Hematopoietic multipotent progenitor cell treated with erythropoietin and hydrocortisone succinate and interleukin-3 and kit ligand, for 6 days (in vitro differentiated cells): ENCODE measurements around the gene FOXP1.

Experiments used
- DNase-seq: peaks from one replicate; pipeline ENCODE4 v3.0.0-alpha.2; 2015

The FOXP1 gene

GRCh38 chr3:71064291-71064955 lies 519.1 kb downstream of the FOXP1 start:
- DNase-seq = peak; percentile 44

DNA sequence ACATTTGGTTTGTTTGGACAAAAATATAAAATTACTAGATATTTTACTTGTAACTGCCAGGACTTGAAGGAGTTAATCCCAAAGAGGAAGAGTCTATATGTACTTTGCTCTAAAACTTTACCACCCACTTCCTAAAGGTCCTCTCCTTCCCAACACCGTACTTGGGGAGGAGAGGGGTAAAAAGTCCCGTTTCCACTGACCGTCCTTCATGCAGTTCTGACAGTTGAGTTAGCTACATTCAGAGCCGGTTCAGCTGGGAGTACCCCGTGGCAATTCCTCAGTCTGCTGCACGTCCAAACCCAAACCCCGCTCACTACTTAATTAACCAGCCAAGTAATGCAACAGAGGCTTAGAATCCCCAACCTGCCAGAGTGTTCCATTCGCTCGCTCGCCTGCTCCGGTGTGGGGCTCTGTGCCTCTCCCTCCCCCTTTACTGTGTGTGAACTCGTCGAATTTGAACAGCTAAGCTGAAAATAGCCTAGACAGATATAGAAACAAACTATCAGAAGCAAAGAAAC lies 519.7 kb downstream of the FOXP1 start:
- peak; percentile 40 for DNase-seq

DNA sequence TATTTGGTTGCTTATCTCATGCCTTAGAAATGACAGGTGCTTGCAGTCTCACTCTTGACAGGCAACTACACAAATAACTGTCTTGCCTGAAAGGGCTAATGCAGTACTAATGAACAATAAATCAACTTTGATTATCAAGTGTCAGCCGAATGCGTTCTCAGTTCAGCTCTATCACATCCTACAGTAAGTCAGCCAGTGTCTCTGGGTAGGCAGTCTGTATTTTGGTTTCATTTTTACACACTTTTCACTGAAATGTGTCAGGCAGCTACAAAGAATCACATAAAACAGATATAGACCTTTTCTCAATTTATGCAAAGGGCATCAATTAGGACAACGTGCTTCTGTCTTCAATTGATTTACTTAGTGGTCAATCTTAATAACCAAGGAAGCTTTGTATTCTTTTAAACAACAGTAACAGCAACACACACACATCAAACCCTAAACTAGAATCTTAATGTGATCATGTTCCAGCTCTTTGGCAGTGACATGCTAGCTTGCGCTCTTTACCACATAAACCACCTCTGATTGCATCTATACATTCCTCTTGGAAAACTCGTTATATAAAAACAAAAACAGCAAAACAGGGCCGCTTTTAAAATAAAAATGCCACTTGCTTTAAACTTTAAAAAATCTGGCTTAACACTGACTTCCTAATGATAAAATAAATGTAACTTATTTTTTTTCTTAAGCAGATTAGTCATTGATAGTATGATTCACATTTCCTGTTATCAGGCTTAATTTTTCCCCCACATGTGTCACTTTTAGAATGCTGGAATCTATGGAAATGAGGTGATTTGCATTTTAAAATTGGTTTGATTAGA lies 520.4 kb downstream of the FOXP1 start:
- DNase-seq = peak; percentile 36

- no peak for DNase-seq
Measured at GRCh38 chr3:71062037-71062932, 521.2 kb downstream of the FOXP1 start.

DNA sequence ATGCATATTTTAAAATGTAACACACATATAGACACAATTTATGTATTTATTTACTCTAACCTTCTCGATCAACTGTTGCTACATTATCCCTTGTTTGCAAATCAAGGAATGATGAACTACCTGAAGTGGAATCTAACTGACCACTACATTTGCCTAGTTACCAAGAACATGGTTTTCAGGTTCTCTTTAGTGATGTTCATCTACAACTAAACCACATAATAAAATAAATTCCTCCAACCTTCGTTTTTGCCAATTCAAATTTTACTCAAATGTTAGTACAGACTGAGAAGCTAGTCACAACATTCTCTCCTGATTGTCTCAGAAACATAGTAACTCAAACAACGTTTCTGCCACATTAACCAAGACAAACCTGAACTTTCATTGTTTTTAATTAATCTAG lies 521.9 kb downstream of the FOXP1 start:
- DNase-seq = no peak

DNA sequence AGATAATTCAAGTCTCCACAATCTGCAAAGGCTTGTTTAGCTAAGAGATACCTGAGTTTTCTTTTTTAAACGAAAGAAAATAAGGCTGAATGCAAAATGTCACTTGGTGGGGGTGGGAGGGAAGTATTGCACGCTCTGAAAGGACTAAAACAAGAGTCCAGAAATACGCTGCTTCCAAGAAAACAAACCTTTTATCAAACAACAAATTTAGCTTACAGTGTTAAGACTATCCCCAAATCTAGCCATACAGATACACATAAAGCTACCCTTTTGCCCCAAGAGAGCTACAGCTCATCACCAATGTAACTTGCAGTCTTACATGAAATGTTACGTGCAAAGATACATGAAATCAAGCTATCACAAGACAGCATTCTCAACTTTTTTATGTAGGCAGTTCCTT lies 522.5 kb downstream of the FOXP1 start:
- DNase-seq = no peak

DNA sequence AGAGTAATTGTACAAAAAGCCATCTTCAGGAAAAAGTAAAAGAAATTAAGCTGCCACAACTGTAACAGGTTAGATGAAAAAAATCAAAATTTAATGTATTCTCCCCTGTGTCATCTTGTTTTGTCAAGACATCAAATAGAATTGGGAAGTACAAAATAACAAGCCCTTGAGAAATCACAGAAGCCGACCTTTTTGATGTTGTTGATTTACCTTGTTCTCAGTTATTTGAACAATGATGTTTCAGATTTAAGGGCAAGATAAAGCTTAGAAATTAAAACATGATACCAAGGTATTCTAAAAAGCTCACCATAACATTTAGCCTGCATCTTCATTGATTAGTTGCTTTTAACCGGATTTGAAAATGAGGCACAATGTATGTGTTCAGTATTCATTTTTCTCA lies 523.0 kb downstream of the FOXP1 start:
- no peak for DNase-seq

DNA sequence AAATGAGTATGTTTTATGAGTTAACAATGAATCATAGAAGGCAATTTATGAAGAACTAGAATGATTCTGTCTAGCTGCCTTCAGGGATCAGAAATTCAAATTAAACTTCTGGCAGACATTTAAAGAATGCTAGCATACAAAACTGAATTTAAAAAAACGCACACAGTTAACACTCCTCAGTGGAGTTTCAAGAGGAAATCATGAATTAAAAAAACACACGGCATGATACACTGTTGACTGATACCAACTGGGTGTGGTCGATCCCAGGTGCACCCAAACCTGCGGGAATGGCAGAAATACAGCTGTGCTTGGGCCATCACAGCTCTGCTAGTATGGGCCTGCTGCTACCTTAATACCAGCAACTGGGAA lies 526.0 kb downstream of the FOXP1 start:
- DNase-seq = no peak

DNA sequence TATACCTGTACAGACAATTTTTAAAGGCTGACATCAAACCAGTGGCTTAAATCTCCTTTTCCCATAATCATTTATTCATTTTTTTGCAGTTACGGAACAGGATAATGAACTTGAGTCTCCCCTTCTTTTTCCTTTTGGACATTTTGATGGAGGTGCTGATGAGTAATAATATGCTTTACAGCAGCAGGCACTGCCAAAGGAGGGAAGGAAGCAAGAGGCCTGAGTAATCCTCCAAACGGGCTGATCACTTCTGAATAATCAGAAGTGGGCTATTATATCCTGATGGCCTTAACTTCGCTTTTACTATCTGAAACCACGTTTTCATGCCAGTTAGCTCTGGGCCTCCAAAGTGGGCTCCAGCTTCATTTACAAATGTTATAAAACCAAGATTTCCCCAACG lies 527.2 kb downstream of the FOXP1 start:
- no peak for DNase-seq

GRCh38 chr3:71055257-71056001 lies 528.1 kb downstream of the FOXP1 start:
- DNase-seq = no peak

GRCh38 chr3:71054312-71054711 lies 529.2 kb downstream of the FOXP1 start:
- DNase-seq = no peak

DNA sequence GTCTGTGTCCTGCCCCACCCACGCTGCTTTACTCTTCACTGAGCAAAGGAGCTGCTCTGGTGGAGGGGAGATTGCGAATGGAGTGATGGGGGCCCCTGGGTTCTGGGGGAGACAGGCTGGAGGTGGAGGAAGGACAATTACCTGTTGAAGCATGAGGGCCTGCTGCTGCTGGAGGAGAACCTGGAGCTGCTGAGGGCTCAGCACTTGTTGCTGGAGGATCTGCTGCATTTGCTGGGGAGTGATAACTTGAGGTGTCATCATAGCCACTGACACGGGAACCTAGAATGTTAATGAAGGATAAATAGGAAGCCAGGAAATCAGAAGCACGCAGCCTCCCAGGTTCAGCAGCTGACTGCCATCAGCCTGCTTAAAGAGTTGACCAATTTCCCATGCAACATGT lies 530.0 kb downstream of the FOXP1 start:
- DNase-seq = no peak

GRCh38 chr3:71052716-71053115 lies 530.8 kb downstream of the FOXP1 start:
- DNase-seq = no peak

GRCh38 chr3:71051893-71052687 lies 531.4 kb downstream of the FOXP1 start:
- no peak for DNase-seq

DNA sequence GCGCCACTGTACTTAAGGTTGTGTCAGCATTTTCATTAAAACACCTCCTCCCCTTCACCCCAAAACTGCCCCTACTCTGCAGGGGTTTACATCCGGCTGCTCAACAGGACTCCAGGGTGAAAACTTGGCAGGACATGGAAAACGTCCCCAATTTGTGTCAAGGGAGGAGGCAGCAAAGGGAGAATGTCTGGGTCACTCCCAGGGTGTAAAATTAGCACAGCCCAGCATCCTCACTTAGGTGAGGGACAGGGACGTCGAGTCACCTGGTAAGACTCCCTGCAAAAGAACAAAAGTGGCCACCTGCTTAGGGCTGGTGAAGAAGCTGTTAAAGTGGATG lies 532.3 kb downstream of the FOXP1 start:
- DNase-seq = no peak

DNA sequence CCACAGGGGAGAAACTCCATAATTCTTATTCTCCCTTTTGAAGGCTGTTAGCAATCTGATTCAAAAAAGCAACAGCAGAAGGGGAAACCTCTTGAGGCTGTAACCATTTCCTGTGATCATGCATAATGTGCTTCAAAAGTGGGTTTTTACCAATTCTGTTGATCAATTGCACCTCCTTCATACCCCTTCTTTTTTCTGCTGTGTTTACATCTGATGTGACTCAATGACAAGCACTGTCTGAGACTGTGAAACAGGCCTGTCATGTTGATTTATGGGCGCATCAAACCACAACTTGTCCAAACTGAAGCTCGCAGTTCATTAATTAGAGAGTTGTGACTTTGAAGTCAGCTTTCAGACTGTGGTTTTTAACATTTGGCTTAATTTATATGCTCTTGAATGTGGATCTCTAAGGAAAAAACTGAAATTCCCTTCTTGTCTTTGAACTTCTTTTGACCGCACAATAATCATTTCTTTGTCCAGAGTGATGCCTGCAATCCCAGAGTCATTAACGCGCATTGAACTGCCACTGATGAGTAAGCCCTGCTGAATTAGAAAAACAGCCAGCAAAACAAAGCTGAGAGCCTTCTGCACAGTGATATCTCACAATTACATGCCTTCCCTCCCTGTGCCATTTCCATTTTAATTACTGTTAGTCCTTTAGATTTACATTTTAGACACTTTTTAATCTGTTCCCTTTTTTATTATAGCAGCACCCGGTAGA lies 532.8 kb downstream of the FOXP1 start:
- peak; percentile 54 for DNase-seq

DNA sequence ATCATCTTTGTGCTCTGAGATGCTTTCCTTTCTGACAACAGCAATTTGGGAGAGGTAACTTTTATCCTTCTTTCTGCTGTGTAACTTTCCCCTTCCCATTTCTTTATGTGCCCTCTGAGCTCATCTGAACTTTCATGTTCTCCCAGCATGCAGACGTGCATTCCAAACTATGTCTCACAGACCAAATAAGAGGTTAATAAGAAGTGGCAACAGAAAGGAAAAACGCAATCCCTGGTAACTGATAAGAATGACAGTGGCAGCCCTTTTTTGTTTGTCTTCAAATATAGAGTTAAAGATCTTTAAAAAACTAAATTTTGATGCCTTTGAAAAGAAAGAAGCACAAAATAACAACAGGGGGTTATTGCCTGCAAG lies 533.4 kb downstream of the FOXP1 start:
- no peak for DNase-seq

GRCh38 chr3:71048948-71049347 lies 534.6 kb downstream of the FOXP1 start:
- no peak for DNase-seq

GRCh38 chr3:71047616-71048531 lies 535.7 kb downstream of the FOXP1 start:
- no peak for DNase-seq

- DNase-seq = no peak
Measured at GRCh38 chr3:71046791-71047190, 536.7 kb downstream of the FOXP1 start.
